Fibroblast of lung (primary cell): Measurements from ENCODE around the gene RGS7.

Source experiments
- EZH2 ChIP-seq: IDR thresholded peaks from 2 replicates; pipeline ENCODE4 v1.5.1; 2012; ENCODE audit warnings: low read length, control low read depth, mild to moderate bottlenecking; ENCODE audit errors: missing control alignments
- TF ChIP-seq, protein P1 (sequence below), 2 donors: IDR thresholded peaks in 1 of 2; conservative IDR thresholded peaks in 1 of 2; 1 replicate in 1 of 2; 2 replicates in 1 of 2; pipeline ENCODE4 v1.5.1; 2011 to 2012; ENCODE audit warnings: low read length in 2 of 2, control low read depth in 1 of 2, inconsistent platforms in 1 of 2, low read depth in 1 of 2, mild to moderate bottlenecking in 1 of 2

DNA sequence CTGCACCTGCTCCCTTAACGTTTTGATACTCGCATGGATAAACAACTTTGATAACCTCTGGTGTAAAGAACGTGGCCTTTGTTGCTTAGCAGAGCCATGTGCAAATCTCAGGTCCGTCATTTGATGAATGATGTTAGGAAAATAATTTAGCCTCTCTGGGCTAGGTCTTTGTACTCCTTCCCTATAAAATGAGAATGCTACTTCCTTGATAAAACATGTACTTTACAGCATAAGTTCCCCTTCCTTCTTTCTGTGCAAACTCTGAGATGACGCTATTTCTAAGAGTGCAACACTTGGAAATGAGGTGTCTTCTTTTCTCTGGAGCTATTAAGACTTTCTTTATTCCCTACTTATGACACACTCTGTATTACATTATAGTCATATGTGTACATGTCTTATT lies 243.4 kb downstream of the RGS7 start:
- TF ChIP-seq, protein P1, sequence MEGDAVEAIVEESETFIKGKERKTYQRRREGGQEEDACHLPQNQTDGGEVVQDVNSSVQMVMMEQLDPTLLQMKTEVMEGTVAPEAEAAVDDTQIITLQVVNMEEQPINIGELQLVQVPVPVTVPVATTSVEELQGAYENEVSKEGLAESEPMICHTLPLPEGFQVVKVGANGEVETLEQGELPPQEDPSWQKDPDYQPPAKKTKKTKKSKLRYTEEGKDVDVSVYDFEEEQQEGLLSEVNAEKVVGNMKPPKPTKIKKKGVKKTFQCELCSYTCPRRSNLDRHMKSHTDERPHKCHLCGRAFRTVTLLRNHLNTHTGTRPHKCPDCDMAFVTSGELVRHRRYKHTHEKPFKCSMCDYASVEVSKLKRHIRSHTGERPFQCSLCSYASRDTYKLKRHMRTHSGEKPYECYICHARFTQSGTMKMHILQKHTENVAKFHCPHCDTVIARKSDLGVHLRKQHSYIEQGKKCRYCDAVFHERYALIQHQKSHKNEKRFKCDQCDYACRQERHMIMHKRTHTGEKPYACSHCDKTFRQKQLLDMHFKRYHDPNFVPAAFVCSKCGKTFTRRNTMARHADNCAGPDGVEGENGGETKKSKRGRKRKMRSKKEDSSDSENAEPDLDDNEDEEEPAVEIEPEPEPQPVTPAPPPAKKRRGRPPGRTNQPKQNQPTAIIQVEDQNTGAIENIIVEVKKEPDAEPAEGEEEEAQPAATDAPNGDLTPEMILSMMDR (conservative IDR thresholded peaks at IDR 0.05 in 1 of 2, IDR thresholded peaks at IDR 0.05 in 1 of 2; ENCODE audit: low read depth in 1 of 2, low read length in 2 of 2) = no peak
- TF ChIP-seq EZH2 = no peak
